Activated T-helper 17 cell treated with anti-CD3 and anti-CD28 coated beads, Interleukin-2, amount 50 U/mL, for 72 hours (primary cell): ENCODE results near the gene USP17L30. TPM values are rescaled to one million over a fixed set of nuclear protein-coding genes. Genes with fewer than 3 reads are reported as not detected.
"Not testable (repeated sequence)": the region's sequence is repeated elsewhere in the genome, so short reads cannot be mapped to it uniquely, and the experiment has no call there.

Experiments used
- ATAC-seq: fragments of 150-1000 bp; cut with Tn5 transposase; replicated peaks from 2 replicates; pipeline ENCODE4 v1.10.0; 2021; ENCODE audit warnings: mild to moderate bottlenecking, moderate library complexity
- H3K27ac Mint-ChIP-seq: one replicate; pipeline ENCODE4 v1.8.0; 2022; ENCODE audit warnings: mixed read lengths
- H3K27me3 Mint-ChIP-seq: one replicate; pipeline ENCODE4 v1.8.0; 2022; ENCODE audit warnings: mixed read lengths
- H3K36me3 Mint-ChIP-seq: one replicate; pipeline ENCODE4 v1.8.0; 2022; ENCODE audit warnings: low read depth, mild to moderate bottlenecking, mixed read lengths
- H3K4me1 Mint-ChIP-seq: one replicate; pipeline ENCODE4 v1.8.0; 2022; ENCODE audit warnings: mixed read lengths
- H3K4me3 Mint-ChIP-seq: one replicate; pipeline ENCODE4 v1.8.0; 2022; ENCODE audit warnings: mild to moderate bottlenecking, mixed read lengths
- H3K9me3 Mint-ChIP-seq: one replicate; pipeline ENCODE4 v1.8.0; 2022; ENCODE audit warnings: mixed read lengths
- total RNA-seq, 2 donors: library from RNA; stranded (reverse); gene quantifications; one replicate each; pipeline ENCODE4 v1.2.3, GENCODE V29; 2022

USP17L30 gene, protein sequence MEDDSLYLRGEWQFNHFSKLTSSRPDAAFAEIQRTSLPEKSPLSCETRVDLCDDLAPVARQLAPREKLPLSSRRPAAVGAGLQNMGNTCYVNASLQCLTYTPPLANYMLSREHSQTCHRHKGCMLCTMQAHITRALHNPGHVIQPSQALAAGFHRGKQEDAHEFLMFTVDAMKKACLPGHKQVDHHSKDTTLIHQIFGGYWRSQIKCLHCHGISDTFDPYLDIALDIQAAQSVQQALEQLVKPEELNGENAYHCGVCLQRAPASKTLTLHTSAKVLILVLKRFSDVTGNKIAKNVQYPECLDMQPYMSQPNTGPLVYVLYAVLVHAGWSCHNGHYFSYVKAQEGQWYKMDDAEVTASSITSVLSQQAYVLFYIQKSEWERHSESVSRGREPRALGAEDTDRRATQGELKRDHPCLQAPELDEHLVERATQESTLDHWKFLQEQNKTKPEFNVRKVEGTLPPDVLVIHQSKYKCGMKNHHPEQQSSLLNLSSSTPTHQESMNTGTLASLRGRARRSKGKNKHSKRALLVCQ
- not detected for total RNA-seq

DNA sequence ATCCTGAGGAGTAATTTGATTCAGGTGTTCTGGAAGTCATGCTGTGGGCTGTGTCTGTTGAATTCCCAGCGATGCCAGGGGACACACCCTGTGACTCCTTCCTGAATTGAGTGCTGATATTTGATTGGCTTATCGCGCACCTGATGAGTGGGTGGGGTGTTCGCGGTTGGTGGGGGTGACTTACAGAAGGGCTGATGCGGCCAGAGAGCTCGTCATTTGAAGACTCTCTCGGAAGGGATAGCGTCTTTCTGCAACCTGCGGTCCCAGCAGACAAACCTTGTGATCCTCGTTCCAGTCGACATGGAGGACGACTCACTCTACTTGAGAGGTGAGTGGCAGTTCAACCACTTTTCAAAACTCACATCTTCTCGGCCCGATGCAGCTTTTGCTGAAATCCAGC is at the start of gene USP17L30:
Gene USP17L30 (plus strand): TSS at position 301 of the 400 bp plus-strand sequence. CDS start 0 bp downstream, at position 301.
- H3K27ac Mint-ChIP-seq, H3K36me3 Mint-ChIP-seq, H3K4me3 Mint-ChIP-seq, H3K27me3 Mint-ChIP-seq, ATAC-seq, H3K9me3 Mint-ChIP-seq, H3K4me1 Mint-ChIP-seq: not testable (repeated sequence)

- not testable (repeated sequence) for H3K9me3 Mint-ChIP-seq, H3K4me3 Mint-ChIP-seq, ATAC-seq, H3K36me3 Mint-ChIP-seq, H3K4me1 Mint-ChIP-seq, H3K27me3 Mint-ChIP-seq, H3K27ac Mint-ChIP-seq
Measured at GRCh38 chr4:9324191-9324590, 38.7 kb upstream of the USP17L30 start.

DNA sequence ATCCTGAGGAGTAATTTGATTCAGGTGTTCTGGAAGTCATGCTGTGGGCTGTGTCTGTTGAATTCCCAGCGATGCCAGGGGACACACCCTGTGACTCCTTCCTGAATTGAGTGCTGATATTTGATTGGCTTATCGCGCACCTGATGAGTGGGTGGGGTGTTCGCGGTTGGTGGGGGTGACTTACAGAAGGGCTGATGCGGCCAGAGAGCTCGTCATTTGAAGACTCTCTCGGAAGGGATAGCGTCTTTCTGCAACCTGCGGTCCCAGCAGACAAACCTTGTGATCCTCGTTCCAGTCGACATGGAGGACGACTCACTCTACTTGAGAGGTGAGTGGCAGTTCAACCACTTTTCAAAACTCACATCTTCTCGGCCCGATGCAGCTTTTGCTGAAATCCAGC is 38.1 kb upstream of the USP17L30 start, which contains the start of gene USP17L24:
Gene USP17L24 (plus strand): TSS at position 301 of the 400 bp plus-strand sequence. CDS start 0 bp downstream, at position 301.
- not testable (repeated sequence) for H3K4me3 Mint-ChIP-seq, H3K27me3 Mint-ChIP-seq, H3K9me3 Mint-ChIP-seq, H3K36me3 Mint-ChIP-seq, H3K4me1 Mint-ChIP-seq, ATAC-seq, H3K27ac Mint-ChIP-seq

DNA sequence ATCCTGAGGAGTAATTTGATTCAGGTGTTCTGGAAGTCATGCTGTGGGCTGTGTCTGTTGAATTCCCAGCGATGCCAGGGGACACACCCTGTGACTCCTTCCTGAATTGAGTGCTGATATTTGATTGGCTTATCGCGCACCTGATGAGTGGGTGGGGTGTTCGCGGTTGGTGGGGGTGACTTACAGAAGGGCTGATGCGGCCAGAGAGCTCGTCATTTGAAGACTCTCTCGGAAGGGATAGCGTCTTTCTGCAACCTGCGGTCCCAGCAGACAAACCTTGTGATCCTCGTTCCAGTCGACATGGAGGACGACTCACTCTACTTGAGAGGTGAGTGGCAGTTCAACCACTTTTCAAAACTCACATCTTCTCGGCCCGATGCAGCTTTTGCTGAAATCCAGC is 33.3 kb upstream of the USP17L30 start, which contains the start of gene USP17L25:
Gene USP17L25 (plus strand): TSS at position 301 of the 400 bp plus-strand sequence. CDS start 0 bp downstream, at position 301.
- H3K27me3 Mint-ChIP-seq, H3K4me3 Mint-ChIP-seq, H3K4me1 Mint-ChIP-seq, H3K9me3 Mint-ChIP-seq, H3K27ac Mint-ChIP-seq, H3K36me3 Mint-ChIP-seq, ATAC-seq: not testable (repeated sequence)

DNA sequence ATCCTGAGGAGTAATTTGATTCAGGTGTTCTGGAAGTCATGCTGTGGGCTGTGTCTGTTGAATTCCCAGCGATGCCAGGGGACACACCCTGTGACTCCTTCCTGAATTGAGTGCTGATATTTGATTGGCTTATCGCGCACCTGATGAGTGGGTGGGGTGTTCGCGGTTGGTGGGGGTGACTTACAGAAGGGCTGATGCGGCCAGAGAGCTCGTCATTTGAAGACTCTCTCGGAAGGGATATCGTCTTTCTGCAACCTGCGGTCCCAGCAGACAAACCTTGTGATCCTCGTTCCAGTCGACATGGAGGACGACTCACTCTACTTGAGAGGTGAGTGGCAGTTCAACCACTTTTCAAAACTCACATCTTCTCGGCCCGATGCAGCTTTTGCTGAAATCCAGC is 28.6 kb upstream of the USP17L30 start, which contains the start of gene USP17L26:
Gene USP17L26 (plus strand): TSS at position 301 of the 400 bp plus-strand sequence. CDS start 0 bp downstream, at position 301.
- H3K4me3 Mint-ChIP-seq, H3K27ac Mint-ChIP-seq, H3K27me3 Mint-ChIP-seq, H3K4me1 Mint-ChIP-seq, ATAC-seq, H3K36me3 Mint-ChIP-seq, H3K9me3 Mint-ChIP-seq: not testable (repeated sequence)

DNA sequence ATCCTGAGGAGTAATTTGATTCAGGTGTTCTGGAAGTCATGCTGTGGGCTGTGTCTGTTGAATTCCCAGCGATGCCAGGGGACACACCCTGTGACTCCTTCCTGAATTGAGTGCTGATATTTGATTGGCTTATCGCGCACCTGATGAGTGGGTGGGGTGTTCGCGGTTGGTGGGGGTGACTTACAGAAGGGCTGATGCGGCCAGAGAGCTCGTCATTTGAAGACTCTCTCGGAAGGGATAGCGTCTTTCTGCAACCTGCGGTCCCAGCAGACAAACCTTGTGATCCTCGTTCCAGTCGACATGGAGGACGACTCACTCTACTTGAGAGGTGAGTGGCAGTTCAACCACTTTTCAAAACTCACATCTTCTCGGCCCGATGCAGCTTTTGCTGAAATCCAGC is 23.8 kb upstream of the USP17L30 start, which contains the start of gene USP17L5:
Gene USP17L5 (plus strand): TSS at position 301 of the 400 bp plus-strand sequence. CDS start 0 bp downstream, at position 301.
- H3K9me3 Mint-ChIP-seq, H3K27me3 Mint-ChIP-seq, H3K27ac Mint-ChIP-seq, H3K4me3 Mint-ChIP-seq, H3K36me3 Mint-ChIP-seq, H3K4me1 Mint-ChIP-seq, ATAC-seq: not testable (repeated sequence)

- not testable (repeated sequence) for H3K36me3 Mint-ChIP-seq, H3K27me3 Mint-ChIP-seq, H3K4me1 Mint-ChIP-seq, H3K27ac Mint-ChIP-seq, ATAC-seq, H3K9me3 Mint-ChIP-seq, H3K4me3 Mint-ChIP-seq
Measured at GRCh38 chr4:9343848-9344247, 19.1 kb upstream of the USP17L30 start, which contains the start of gene USP17L27. Gene USP17L27 (plus strand): TSS chr4:9344148. CDS start chr4:9344148, 0 bp downstream.

DNA sequence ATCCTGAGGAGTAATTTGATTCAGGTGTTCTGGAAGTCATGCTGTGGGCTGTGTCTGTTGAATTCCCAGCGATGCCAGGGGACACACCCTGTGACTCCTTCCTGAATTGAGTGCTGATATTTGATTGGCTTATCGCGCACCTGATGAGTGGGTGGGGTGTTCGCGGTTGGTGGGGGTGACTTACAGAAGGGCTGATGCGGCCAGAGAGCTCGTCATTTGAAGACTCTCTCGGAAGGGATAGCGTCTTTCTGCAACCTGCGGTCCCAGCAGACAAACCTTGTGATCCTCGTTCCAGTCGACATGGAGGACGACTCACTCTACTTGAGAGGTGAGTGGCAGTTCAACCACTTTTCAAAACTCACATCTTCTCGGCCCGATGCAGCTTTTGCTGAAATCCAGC is 14.3 kb upstream of the USP17L30 start, which contains the start of gene USP17L28:
Gene USP17L28 (plus strand): TSS at position 301 of the 400 bp plus-strand sequence. CDS start 0 bp downstream, at position 301.
- H3K9me3 Mint-ChIP-seq, ATAC-seq, H3K27me3 Mint-ChIP-seq, H3K4me3 Mint-ChIP-seq, H3K27ac Mint-ChIP-seq, H3K36me3 Mint-ChIP-seq, H3K4me1 Mint-ChIP-seq: not testable (repeated sequence)

GRCh38 chr4:9350866-9351265 is 12.1 kb upstream of the USP17L30 start:
- H3K27ac Mint-ChIP-seq, ATAC-seq, H3K4me3 Mint-ChIP-seq, H3K9me3 Mint-ChIP-seq, H3K27me3 Mint-ChIP-seq, H3K4me1 Mint-ChIP-seq, H3K36me3 Mint-ChIP-seq: not testable (repeated sequence)

GRCh38 chr4:9353338-9353737 is 9.6 kb upstream of the USP17L30 start, which contains the start of gene USP17L29:
Gene USP17L29 (plus strand): TSS chr4:9353638. CDS start chr4:9353638, 0 bp downstream.
- not testable (repeated sequence) for ATAC-seq, H3K27me3 Mint-ChIP-seq, H3K4me1 Mint-ChIP-seq, H3K4me3 Mint-ChIP-seq, H3K27ac Mint-ChIP-seq, H3K36me3 Mint-ChIP-seq, H3K9me3 Mint-ChIP-seq

GRCh38 chr4:9379881-9380280 is 17.0 kb downstream of the USP17L30 start:
- not testable (repeated sequence) for H3K4me3 Mint-ChIP-seq, H3K27me3 Mint-ChIP-seq, H3K27ac Mint-ChIP-seq, H3K4me1 Mint-ChIP-seq, H3K9me3 Mint-ChIP-seq, ATAC-seq, H3K36me3 Mint-ChIP-seq

- not testable (repeated sequence) for ATAC-seq, H3K27me3 Mint-ChIP-seq, H3K27ac Mint-ChIP-seq, H3K36me3 Mint-ChIP-seq, H3K9me3 Mint-ChIP-seq, H3K4me1 Mint-ChIP-seq
- peak overlapping the region; percentile 30 for H3K4me3 Mint-ChIP-seq
Measured at GRCh38 chr4:9381012-9381534, 18.1 kb downstream of the USP17L30 start.

DNA sequence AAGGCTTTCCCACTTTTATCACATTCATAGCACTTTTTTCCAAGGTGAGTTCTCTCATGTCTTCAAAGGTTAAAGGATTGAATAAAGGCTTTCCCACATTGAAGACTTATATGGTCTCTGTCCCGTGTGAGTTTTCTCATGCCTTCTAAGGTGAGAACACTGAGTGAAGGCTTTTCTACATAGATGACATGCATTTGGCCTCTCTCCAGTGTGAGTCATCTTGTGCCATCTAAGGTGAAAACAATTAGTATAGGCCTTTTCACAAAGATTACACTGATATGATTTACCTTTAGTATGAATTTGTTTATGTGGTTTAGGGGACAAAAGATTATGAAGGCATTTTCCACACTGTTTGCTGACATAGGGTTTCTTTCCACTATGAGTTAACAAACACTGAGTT is 21.2 kb downstream of the USP17L30 start:
- H3K27me3 Mint-ChIP-seq, result no peaks in the 10 kb centered on the region
- no peak for ATAC-seq
- H3K36me3 Mint-ChIP-seq, result no peaks in the 10 kb centered on the region
- no peaks in the 10 kb centered on the region for H3K9me3 Mint-ChIP-seq
- H3K27ac Mint-ChIP-seq, result no peak overlapping the region
- no peaks in the 10 kb centered on the region for H3K4me1 Mint-ChIP-seq
- H3K4me3 Mint-ChIP-seq, result no peak overlapping the region

DNA sequence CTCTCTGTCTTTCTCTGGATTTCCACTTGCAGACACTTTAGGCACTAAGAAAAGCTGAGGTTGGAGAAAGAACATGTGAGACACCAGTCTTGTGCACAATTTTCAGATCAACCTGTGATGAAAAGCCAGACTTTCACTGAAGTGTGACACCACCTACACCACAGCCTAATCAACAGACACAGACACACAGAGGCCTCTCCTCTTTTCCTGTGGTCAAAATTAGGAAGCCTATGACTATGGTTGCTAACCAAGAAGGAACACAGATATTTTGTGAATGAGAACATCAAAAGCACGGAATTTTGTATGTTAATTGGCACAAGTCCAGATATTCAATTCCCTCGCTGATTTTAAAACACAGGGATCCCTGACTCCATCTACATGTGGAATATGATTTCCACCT is 26.1 kb downstream of the USP17L30 start:
- H3K27me3 Mint-ChIP-seq, H3K36me3 Mint-ChIP-seq, H3K4me3 Mint-ChIP-seq, H3K27ac Mint-ChIP-seq, H3K9me3 Mint-ChIP-seq, ATAC-seq, H3K4me1 Mint-ChIP-seq: not testable (repeated sequence)

- H3K36me3 Mint-ChIP-seq, H3K4me1 Mint-ChIP-seq, H3K9me3 Mint-ChIP-seq, ATAC-seq, H3K27me3 Mint-ChIP-seq, H3K4me3 Mint-ChIP-seq, H3K27ac Mint-ChIP-seq: not testable (repeated sequence)
Measured at GRCh38 chr4:9405774-9406173, 42.8 kb downstream of the USP17L30 start.
